Epithelial cell of prostate (primary cell): ENCODE data around the gene UNC5A.
A peak's percentile ranks its signal among the peaks of the same experiment; 100 is the strongest.

Experiments
- DNase-seq: peaks from one replicate; pipeline ENCODE4 v3.0.0-alpha.2; 2011; ENCODE audit warnings: low read depth, low spot score
- H3K27ac ChIP-seq: fragments of 450-650 bp; 2 replicates; pipeline ENCODE4 v1.5.1; 2017; ENCODE audit warnings: mild to moderate bottlenecking

The UNC5A gene

DNA sequence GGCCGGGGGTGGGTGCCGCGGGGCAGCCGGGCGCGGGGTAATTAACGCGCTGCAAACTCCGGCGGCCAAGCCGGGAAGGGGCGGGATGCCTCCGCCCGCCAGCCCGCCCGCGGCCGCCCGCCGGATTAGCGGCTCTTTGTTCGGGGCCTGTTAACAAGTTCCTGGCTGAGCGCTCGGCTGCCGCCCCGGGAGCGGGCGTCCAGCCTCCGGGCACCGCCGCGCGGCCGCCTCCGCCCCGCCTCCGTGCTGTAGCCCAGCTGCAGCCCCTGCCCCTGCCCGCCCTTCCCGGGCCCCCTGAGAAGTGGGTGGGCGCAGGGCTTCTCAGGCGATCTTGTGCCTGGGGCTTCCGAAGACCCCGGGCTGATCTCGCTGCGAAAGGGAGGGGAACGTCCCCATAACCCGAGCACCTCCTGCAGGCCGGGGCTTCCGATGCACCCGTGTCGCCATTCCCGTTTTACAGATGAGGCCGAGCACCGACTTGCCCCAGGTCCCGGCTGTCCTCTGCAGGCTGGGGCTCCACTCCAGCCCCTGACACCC, 7.5 kb downstream of the UNC5A start:
- no peak for DNase-seq

GRCh38 chr5:176818391-176819098, 8.2 kb downstream of the UNC5A start:
- no peak overlapping the region for H3K27ac ChIP-seq
- no peak for DNase-seq

More for the DNA sequence above, 7.5 kb downstream of the UNC5A start:
- no peak overlapping the region for H3K27ac ChIP-seq

DNA sequence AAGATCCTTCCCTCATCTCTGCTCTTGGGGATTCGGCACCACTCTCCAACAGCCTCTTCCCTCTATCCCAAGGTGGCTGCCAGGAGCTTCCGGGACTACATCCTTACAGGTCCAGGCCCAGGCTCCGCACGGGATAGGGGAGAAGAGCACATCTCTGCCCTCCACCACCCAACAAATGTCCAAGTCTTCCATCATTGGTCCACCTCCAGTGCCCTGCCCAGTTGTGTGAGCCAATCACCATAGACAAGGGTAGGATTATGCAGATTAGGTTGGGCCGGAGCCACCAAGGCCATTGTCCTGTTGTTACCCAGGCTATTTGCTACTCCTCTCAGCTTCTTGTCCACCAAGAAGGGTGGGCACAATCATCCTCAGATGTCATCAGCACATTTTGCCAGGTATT, 9.1 kb downstream of the UNC5A start:
- no peak overlapping the region for H3K27ac ChIP-seq
- DNase-seq, result no peak

DNA sequence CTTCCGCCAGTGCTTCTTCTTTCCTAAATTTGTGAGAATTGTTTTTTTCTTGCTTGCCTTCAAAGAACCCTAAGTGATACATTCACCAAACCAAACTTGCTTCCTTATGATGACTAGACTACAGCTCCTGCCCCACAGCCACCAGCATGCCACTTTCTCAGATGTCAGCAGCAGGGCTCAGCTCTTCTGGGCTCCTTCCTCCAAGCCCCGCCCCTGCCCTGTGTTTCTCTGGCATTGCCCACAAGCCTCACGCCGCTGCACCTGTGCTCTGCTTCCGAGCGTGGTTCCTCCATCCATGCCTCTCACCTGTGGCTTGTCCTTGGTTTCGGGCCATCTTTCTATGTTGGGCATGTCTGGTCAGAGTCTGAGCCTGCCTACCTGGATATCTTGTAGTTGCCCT, 10.6 kb downstream of the UNC5A start:
- H3K27ac ChIP-seq, result no peak overlapping the region
- no peak for DNase-seq

GRCh38 chr5:176821441-176821840, 11.1 kb downstream of the UNC5A start:
- no peak overlapping the region for H3K27ac ChIP-seq
- no peak for DNase-seq

- DNase-seq, result peak; percentile 10
- H3K27ac ChIP-seq, result no peak overlapping the region
These were observed 11.9 kb downstream of the UNC5A start for GRCh38 chr5:176822041-176822792.

DNA sequence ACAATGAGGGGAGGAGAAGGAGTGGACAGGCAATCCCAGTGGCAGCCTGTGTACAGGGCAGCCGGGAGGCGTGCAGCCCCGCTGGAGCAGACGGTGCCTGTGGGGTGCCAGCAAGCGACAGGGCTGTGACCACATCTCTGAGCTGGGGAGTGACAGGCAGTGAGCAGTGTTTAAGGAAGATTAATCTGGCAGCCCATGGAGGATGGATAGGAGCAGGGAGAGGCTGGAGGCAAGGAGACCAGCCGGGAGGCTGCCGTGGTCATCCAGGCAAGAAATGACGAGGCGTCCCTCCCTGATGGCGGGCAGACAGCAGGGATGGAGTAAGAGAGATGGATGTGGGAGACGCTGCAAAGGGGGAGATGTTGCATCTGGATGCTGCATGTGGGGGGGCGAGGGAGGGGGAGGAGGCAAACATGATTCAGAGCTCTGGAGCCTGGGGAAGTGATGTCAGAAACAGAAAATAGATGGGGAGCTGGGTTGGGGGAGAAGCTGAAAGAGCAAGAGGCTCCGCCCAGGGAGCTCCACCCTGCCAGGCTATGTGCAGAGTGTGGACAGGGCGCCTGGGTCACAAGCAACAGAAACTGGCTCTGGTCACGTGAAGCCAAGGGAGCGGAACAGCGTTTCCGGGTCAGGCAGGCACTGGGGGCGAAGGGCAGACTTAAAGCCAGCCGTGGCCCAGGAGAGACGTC, 12.6 kb downstream of the UNC5A start:
- no peak for DNase-seq
- no peak overlapping the region for H3K27ac ChIP-seq

DNA sequence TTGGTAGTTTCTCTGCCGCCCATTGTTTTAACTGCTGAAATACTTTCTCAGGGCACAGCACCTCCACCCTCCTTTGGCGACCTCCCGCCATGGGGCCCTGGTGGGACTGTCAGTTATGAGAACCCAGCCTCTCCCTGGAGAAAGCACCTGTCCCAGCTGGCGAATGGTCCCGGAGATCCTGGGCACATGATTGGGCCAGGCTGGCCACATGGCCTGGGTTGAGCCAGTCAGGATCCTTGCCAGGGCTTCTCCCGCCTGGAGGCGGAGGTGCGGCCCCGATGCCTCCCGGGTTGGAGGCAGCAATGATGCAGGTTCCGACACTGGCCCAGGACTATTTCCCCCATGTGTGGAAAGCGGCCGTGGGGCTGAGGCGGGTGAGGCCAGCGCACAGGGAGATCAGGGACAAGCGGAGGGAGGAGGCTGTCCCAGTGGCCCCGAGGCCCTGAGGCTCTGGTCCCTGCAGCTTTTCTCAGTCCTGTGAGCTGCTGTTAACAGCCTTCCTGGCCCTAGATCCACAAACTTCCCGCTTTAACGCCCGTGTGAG, 13.6 kb downstream of the UNC5A start:
- no peak for DNase-seq
- no peak overlapping the region for H3K27ac ChIP-seq

DNA sequence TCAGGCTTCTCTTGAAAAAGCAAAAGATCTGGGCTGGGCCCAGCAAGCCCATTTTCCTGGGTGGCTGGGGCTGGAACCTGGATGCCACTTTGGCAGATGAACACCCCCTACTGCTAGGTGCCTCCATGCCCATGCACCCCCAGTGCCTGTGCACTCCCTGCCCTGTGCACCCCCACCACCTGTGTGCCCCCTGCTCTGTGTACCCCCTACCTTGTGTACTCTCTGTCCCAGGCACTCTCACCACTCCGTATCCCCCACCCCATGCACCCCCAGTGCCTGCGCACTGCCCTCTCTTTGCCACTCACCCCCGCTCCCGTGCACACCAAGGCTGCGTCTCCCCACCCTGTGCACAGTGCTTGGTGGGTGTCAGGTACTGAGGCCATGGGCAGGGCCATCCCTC, 14.2 kb downstream of the UNC5A start:
- no peak for DNase-seq
- H3K27ac ChIP-seq, result no peak overlapping the region

- DNase-seq, result no peak
- H3K27ac ChIP-seq, result no peak overlapping the region
These were observed 14.9 kb downstream of the UNC5A start for GRCh38 chr5:176825234-176825633.

DNA sequence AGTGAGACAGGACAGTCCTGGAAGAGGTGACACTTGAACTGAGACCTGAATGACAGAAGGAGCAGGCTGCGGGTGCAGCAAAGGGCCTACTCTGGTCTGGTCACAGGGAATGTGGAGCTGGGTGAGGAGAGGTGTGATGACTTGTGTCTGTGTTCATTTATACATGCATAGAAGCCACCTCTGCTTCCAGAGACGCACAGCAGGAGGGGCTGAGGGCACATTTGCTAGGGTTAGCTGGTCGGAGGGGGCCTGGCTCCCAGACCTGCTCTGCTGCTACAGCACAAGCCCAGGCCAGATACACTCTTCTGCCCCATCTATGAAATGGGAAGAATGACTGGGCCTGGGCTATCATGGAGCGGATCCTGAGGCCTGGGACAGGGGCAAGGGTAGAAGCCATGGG, 15.6 kb downstream of the UNC5A start:
- DNase-seq, result no peak
- H3K27ac ChIP-seq, result no peak overlapping the region

DNA sequence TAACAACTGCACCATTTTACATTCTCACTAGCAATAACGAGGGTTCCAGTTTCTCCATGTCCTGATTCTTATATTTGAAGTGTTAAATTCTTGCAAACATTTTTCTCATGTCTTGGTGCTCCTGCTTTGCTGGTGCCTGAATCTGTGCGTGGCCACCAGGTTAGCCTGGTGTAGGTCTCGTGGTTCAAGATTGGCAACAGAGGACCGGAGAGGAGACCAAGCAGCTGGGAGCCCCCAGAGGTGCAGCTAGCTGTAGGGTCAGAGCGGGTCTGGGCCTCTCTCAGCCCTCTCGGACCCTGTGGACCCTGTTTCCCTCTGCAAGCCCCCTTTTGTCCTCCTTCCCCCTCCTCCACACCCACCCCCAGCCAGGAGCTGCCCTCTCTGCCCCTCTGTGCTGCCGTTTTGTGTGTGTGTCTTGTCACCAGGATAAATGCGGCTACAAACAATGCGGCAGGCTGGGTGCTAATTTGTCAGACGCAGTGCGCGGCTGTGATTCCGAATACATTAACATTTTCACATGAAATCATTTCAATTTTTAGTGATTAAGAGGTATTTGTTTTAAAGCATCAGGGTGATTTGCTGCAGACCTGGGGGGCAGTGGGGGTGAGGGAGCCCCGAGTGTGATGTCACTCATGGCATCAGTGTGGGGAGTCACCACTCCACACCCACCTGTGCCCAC, 17.5 kb downstream of the UNC5A start:
- no peak for DNase-seq

GRCh38 chr5:176829320-176829719, 19.0 kb downstream of the UNC5A start:
- H3K27ac ChIP-seq, result no peak overlapping the region
- DNase-seq, result no peak

More for the DNA sequence above, 17.5 kb downstream of the UNC5A start:
- H3K27ac ChIP-seq, result no peak overlapping the region

DNA sequence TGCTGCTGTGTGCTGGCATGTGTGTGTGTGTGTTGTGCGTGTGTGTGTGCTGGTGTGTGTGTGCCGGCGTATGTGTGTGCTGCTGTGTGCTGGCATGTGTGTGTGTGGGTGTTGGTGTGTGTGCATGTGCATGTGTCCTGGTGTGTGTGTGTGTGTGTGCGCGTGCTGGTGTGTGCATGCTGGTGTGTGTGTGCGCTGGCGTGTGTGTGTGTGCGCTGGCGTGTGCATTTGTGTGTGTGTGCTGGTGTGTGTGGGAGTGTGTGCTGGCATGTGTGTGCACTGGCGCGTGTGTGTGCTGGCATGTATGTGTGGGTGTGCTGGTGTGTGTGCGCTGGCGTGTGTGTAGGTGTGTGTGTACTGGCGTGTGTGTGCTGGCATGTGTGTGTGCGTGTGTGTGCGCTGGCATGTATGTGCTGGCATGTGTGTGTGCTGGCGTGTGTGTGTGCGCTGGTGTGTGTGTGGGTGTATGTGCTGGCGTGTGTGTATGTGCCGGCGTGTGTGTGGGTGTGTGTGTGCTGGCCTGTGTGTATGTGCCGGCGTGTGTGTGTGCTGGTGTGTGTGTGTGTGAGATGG, 20.1 kb downstream of the UNC5A start:
- no peak overlapping the region for H3K27ac ChIP-seq
- DNase-seq, result no peak

- no peak overlapping the region for H3K27ac ChIP-seq
- no peak for DNase-seq
These were observed 20.6 kb downstream of the UNC5A start for GRCh38 chr5:176830995-176831423.

GRCh38 chr5:176831425-176831824, 21.1 kb downstream of the UNC5A start:
- no peak overlapping the region for H3K27ac ChIP-seq
- DNase-seq, result no peak

DNA sequence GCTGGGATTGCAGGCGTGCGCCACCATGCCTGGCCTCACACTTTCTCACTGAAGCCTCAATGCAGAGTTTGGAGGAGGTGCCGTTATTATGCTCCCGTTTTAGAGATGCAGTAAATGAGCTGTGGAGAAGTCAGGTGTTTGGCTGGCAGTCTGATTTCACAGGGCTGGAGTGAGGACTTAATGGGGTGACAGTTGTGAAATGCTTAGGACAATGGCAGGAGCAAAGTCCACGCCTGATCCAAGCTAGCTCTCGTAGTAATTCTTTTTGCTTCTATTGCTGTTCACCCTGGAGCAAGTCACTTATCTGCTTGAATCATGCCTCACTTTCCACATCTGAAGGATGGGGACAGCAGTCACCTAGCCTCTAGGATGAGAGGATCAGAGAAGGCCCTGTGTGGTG, 21.8 kb downstream of the UNC5A start:
- no peak for DNase-seq
- no peak overlapping the region for H3K27ac ChIP-seq

- H3K27ac ChIP-seq, result no peak overlapping the region
- DNase-seq, result no peak
These were observed 22.9 kb downstream of the UNC5A start for GRCh38 chr5:176833286-176833685.

- no peak for DNase-seq
These were observed 25.6 kb downstream of the UNC5A start for GRCh38 chr5:176835918-176836317.

More at GRCh38 chr5:176835918-176836317, 25.6 kb downstream of the UNC5A start:
- no peak overlapping the region for H3K27ac ChIP-seq
